A673 (cell line): ENCODE measurements around the gene TTC28.

Experiments
- CTCF ChIP-seq: fragments of 300-800, 200-600 bp; sonication (generic); conservative IDR thresholded peaks from 2 replicates; pipeline ENCODE4 v1.5.1; 2017; ENCODE audit warnings: low read depth, mild to moderate bottlenecking, antibody characterized with exemption, low read length, moderate library complexity, mixed read lengths
- EZH2 ChIP-seq: fragments of 200-600 bp; sonication (generic); IDR thresholded peaks from 2 replicates; pipeline ENCODE4 v1.6.1; 2017; ENCODE audit warnings: borderline replicate concordance, low read depth, mild to moderate bottlenecking, mixed read lengths, antibody characterized with exemption, low read length; ENCODE audit not compliant: poor library complexity, severe bottlenecking

- no peak for TF ChIP-seq CTCF
- no peak for TF ChIP-seq EZH2
Measured at GRCh38 chr22:28297504-28297903, 382.1 kb downstream of the TTC28 start.
